SIG-M5 treated with dmso at 0.1 percent for 504 hours (cell line): Measurements from ENCODE around the gene OTOP2.
"Not testable (repeated sequence)": the region's sequence is repeated elsewhere in the genome, so short reads cannot be mapped to it uniquely, and the experiment has no call there.

Experiments
- DNase-seq: peaks from one replicate; lab custom pipeline; 2025; ENCODE audit not compliant: unreplicated experiment; lab: John Stamatoyannopoulos, UW

OTOP2 gene

DNA sequence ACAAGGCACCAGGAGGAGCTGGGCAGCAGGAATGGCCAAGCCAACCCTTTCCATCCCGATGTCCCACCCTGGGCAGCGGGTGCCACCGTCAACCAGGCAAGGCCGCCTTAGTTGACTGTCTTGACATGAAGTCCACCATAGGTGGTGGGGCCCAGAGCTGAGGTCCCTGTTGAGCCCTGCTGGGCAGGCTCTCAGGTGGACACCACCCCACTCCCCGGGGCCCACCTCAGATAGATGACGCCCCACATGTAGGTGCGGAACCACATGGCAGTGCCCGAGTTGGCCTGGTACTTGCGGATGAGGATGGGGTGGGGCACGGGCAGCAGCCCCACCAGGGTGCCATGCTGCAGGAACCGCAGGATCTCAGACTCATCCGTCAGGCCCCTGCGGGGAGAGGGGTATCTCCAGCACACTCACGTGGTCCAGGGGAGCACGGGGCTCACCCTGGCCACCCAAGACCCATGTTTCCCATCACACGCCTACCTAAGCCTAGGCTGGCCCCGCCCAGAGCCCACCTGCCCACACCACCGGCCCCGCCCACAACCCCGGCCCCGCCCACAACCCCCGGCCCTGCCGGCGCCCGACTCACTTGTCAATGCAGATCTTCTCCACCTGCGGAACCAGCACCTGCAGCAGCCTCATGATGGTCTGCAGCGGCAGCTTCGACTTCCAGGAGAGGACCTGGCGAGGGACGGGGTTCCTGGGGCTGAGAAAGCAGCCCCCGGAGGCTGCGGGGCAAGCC lies 27.8 kb downstream of the OTOP2 start:
- DNase-seq, result no peak

GRCh38 chr17:74952431-74953133 lies 28.5 kb downstream of the OTOP2 start:
- DNase-seq, result no peak

GRCh38 chr17:74953134-74953687 lies 29.1 kb downstream of the OTOP2 start:
- no peak for DNase-seq

GRCh38 chr17:74954115-74954514 lies 30.0 kb downstream of the OTOP2 start:
- no peak for DNase-seq

DNA sequence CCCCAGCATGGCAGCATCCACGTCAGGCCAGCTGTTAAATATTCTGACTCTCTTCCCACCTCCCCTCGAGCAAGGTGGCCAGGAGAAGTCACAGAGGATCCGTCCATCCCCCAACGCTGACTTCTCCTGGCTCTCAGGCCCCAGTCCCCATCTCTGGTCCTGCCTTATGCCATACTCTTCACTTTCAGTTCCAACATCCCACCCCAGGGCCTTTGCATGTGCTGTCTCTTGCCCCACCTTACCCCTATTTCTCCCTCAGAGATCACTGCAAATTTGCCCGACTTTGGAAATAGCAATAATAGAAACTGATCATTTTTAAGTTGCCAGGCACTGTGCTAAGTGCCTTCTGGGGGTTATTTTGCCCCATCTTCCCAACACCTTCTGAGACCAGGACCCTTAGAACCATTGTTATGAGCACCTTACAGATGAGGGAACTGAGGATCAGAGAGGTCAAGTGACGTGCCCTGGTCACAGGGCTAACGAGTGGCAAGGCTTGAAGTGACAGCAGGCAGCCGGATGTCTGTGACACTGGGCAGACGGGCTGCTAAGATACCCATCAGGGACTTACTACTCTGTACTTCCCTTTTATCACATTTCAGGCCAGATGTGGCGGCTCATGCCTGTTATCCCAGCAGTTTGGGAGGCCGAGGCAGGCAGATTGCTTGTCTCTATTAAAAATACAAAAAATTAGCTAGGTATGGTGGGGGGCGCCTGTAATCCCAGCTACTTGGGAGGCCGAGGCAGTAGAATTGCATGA lies 30.8 kb downstream of the OTOP2 start:
- DNase-seq, result peak; percentile 43

GRCh38 chr17:74956093-74956492 lies 32.0 kb downstream of the OTOP2 start:
- no peak for DNase-seq

DNA sequence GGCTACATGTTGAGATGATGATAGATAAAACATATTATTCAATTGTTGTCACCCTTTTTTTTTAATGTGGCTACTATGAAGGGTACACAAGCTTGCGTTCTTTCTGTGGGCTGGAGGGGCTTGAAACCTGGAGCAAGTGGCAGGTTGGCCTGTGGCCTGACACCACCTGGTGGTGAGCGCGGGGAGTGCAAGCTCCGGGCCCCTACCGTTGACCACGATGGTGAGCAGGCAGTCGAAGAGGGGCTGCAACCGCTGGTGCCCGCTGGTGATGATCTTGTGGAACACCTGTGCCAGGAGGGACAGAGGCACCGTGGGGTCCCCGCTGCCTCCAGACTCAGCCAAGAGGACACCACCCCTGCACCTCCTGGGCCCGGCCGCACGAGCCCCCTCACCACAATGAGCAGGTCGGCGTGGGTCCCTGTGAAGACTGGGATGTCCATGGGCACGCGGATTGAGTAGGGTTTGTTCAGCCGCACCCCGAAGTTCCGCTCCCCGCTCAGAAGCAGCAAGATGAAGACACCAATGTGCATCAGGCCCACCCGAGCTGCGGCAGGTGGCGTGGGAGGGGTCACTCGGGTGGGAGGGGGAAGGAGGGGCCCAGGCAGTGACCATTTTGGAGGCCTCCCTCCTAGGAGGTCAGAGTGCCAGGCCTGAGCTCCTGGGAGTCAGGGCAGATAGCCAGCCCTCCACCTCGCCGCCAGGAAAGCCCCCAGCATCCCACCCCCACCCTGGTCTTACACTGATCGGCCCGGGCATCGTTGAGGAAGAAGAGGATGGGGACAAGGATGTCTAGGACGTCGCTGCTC lies 34.1 kb downstream of the OTOP2 start:
- peak; percentile 43 for DNase-seq

DNA sequence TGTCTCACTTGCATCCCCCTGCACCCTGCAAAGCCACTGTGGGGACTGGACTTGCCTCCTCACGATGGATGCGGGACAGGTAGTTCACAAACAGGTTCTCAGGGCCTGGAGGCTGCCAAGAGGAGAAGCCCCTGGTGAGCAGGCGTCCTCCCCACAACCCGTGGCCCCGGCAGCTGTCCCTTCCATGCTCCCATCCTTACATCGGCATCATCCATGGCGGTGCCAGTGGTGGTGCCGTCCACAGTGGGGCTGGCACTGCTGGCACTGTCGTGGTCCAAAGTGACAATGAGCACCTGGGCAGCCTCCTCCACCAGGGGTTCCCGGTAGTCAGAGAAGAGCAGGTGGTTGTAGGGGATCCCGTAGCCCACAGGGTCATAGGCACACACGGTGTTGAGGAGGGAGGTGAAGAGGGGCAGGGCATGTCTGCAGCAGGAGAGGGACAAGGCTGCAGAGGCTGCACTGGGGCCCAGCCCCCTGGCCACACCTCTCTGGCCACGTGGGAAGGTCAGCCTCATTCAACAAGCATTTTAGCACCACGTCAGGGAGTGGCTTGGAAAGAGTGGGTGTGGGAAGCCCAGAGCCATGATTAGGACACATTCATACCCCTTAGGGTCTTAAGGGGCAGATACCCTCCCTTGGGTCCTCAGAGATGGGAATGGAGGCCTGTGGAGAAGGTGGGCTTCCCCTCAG lies 35.9 kb downstream of the OTOP2 start:
- no peak for DNase-seq

- peak; percentile 49 for DNase-seq
Observed at GRCh38 chr17:74960570-74961342, 36.7 kb downstream of the OTOP2 start.

GRCh38 chr17:74961657-74962350 lies 37.7 kb downstream of the OTOP2 start:
- peak; percentile 83 for DNase-seq

- no peak for DNase-seq
Observed at GRCh38 chr17:74962622-74963394, 38.7 kb downstream of the OTOP2 start.

DNA sequence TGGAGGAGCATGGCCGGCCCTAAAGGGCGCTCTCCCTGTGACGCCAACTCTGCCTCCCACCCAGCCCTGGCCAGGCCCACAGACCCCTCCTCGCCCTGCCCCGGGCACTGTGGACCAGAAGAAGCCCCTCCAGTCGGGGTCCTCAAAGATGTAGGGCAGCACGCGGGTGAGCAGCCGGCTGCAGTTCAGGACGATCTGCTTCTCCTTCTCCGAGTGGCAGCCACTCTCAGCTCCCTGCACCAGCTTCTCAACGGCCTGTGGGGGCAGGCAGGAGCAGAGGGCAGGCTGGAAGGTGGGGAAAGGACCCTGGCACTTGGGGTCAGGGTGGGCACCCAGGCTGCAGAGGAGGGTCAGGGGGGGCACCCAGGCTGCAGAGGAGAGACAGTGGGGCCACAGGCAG lies 39.6 kb downstream of the OTOP2 start:
- peak; percentile 21 for DNase-seq

- no peak for DNase-seq
Observed at GRCh38 chr17:74964246-74964761, 40.2 kb downstream of the OTOP2 start.

GRCh38 chr17:74964988-74965622 lies 41.0 kb downstream of the OTOP2 start:
- DNase-seq, result no peak

- DNase-seq, result peak; percentile 6
Observed at GRCh38 chr17:74968361-74968780, 44.3 kb downstream of the OTOP2 start.

DNA sequence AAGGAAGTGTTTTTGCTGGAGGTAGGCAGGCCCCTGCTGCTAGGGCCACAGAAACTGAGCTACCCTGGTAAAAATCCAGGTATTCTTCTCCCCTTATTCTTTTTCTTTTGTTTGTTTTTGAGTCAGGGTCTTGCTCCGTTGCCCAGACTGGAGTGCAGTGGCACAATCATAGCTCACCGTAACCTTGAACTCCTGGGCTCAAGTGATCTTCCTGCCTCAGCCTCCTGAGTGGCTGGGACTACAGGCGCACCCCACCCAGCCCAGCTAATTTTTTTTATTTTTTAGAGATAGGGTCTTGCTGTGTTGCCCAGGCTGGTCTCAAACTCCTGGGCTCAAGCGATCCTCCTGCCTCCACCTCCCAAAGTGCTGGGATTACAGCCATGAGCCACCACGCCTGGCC lies 45.4 kb downstream of the OTOP2 start:
- not testable (repeated sequence) for DNase-seq

GRCh38 chr17:74970395-74970794 lies 46.3 kb downstream of the OTOP2 start:
- DNase-seq, result no peak
